Thyroid gland (tissue), 4 donors: ENCODE results near the gene NPHS2.

Experiments
- CTCF ChIP-seq, 6 experiments: fragments of 200-600 bp in 3 of 6; fragments of 450-650 bp in 3 of 6; sonication (generic) in 3 of 6; IDR thresholded peaks; one replicate each; pipeline ENCODE4 v1.5.1; 2016 to 2019; ENCODE audit warnings: antibody characterized with exemption in 6 of 6, mild to moderate bottlenecking in 2 of 6, inconsistent platforms in 1 of 6, moderate library complexity in 1 of 6
- POLR2A ChIP-seq, 2 donors: fragments of 450-650 bp; IDR thresholded peaks; one replicate each; pipeline ENCODE4 v1.6.1; 2017; ENCODE audit warnings: antibody characterized with exemption in 2 of 2, mild to moderate bottlenecking in 2 of 2, moderate library complexity in 1 of 2

- TF ChIP-seq CTCF (IDR thresholded peaks at IDR 0.05) (no peak), POLR2A (IDR thresholded peaks at IDR 0.05) (no peak)
Measured at GRCh38 chr1:179506199-179506598, 69.5 kb downstream of the NPHS2 start.
